DMS 273 (cell line): Measurements from ENCODE around the gene HIVEP3.

ENCODE experiments used
- DNase-seq: peaks from one replicate; lab custom pipeline; 2025; ENCODE audit not compliant: unreplicated experiment; lab: John Stamatoyannopoulos, UW

HIVEP3 gene

DNA sequence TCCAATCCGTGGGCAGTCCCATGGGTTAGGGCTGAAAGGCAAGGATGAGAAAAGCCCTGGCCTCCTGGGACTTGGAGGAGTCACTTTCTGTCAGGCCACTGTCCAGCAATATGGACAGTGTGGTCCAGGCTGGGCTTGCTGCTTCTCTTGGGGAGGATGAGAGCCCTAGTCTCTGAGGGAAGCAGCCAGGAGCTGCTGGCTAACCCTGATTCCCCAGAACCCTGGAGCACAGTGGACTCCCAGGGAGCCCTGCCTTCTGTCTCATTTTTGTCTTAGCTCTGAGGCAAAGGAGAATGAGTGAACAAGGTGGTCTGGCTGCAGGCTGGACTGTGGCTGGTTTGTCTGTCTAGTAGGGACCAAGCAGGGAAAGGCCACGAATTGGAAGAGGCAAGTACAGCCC lies 410.4 kb downstream of the HIVEP3 start:
- DNase-seq = no peak

DNA sequence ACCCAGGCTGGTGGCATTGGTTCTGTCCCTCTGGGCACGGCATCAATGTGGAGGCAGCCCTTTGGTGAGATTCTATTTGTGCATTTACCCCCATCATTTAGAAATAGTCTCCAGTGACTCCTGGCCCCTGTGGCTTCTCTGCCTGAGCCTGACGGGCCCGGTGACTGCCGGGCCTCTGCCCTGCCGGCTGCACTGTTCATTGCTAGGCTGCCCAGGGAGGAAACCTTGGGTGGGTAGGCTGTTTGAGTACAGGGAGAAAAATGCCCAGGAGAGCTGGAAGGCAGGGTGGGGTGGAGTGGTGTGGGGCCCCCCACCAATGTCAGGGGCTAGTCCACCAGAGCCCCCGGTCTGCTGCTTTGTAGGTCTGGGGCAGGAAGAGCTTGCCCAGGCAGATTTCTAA lies 410.9 kb downstream of the HIVEP3 start:
- no peak for DNase-seq

DNA sequence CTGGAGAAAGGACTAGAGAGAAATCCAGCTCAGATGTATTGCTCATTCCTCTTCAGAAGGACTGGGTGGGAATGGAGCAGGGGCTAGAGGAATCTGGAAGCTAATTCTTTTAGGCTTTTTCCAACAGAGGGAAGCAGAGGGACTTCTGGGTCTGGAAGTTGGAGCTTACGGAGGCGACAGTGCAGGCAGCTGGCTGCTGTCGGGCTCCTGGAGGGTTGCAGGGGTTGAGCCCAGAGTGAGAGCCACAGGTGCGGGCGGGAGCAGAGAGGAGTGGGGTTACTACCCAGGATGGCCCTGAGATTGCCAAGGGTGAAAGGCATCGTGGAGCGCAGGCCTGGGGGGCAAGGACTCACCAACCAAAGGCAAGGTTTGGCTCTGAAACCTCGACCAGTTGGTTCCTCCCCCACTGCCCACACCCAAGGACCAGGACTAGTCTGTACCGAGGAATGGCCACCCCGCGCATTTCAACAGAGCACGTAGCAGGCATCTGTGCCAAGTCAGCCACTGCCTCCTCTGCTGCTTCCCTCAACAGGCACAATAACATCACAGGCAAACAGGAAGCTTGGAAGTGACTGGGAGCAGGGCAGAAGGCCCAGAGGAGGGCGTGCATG lies 411.5 kb downstream of the HIVEP3 start:
- no peak for DNase-seq

DNA sequence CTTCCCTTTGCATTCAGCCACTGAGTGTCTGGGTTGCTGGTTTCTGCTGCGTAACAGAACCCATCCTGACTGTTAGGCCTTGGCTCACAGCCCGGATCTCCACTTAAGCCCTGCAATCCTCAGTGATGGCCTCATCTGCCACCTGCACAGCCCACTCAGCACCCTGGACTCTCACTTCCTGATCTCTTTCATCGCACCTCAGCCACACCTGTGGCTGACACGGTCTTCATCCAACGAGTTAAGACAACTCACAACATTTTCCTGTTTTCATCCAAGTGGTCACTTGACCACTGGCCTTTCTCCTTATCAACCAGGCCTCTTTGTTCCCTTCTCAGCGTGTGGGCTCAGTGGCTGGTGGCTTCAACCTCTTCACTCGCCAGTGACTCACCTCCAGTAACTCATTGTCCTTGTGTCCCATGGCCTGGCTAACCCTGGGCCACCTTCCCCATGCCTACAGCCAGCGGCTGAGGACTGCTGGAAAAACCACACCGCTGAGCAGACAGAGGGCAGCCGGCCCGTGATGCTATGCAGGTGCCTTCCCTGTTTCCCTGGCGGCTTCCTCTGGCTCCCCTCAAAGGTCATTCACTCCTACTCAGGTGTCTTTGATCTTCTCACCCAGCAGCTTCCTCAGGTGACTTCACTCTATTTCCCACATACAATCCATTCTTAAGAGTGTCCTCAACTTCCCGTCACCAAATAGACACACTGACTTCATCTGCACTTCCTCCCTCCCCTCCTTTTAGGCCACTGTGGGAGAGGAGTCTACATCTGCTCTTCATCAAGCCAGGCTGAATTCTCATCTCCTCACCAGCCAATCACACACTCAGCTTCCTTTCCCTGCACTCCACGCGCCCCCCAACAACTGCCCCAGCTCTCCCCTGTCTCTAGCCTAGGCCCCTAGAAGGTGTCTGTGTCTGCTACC lies 414.3 kb downstream of the HIVEP3 start:
- DNase-seq = peak; percentile 66

DNA sequence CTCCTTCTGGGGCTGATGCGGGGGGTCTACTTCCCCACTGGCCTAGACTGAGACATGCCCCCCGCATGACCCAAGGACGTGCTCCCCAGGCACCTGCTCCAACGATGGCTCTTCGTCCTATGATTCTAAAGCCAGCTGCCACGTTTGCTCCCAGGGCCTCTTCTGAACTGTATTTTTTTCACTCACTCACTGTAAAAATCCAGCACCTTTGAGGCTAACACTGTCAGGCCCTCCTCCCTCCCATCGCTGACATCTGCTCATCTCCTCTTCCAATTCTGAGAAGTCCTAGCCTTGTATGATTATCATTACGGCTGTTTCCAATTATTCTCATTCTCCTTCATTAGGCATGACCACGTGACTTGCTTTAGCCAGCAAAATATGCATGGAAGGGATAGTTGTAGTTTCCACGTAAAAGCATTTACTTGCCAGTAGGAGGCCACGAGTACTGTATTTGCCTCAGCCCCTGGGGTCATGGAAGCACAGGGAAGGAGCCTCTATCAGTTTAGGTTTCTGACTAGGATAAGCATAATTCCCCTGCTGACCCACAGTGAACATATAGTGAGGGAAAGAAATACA lies 415.1 kb downstream of the HIVEP3 start:
- DNase-seq = no peak

DNA sequence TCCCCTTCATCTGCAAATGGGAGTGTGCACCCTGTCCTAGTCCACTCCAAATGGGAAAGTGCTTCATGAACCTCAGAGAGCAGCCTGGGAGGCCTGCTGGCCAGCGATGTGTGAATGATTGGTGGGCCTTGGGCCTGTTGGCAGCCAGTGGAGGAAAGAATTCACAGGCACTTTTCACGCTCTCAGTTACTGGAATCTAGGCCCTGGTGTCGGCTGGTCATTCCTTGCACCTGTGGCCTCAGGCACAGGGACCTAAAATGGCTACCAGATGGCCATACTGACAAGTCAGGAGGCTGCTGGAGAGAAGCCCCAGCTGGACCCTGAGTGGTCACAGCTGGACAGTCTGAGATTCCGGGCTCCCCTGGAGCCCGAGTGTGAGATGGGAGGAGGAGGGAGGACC lies 415.8 kb downstream of the HIVEP3 start:
- no peak for DNase-seq

DNA sequence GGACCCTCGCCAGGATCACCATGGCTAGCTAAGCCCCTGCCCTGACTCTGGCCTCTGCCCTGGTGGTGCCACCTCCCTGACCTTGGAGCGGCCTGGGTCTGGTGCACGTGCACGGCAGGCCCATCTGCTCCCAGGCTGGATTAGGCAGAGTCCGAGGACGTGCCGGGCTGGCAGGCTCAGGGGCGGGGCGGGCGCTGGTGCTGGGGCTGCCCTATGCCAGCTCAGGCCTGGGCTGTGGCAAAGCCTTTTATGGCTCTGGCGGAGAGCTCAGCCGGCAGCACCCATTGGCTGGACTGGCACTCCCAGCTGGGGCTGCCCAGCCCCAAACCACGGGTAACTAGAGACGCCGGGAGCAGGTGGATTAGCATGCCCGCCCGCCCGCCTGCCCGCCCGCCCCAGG lies 417.1 kb downstream of the HIVEP3 start:
- peak; percentile 97 for DNase-seq

DNA sequence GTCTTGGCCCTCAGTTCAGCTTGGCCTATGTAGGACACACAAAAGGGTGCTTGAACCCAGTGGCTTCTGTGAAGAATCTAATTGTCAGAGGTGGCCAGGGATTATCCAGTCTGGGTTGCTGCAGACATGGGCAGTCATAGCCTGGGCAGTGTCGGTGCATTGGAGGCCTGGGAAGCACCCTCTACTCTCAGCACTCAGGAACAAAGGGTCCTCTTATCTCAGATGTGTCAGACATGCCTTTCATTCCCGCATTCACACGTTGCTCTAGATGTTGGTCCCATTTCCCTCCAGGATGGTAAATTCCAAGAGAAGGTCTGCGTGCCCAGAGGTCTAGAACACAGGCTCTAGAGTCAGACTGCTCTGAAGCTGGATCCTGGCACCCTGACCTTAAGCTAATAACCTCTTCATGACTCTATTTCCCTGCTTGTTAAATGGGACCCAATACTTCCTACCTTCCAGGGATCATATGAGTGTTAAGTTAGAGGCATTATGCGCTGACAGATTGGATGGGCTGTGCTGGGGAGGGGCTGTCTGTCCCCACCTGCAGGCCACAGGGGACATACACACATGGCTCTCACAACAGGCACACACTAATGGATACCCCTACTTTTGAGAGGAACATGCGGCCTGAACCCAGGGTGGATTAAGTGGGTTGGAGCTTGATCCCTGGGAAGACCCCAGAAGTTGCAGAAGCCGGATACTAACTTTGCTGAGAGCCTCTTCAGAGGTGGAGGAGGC lies 417.8 kb downstream of the HIVEP3 start:
- peak; percentile 67 for DNase-seq

DNA sequence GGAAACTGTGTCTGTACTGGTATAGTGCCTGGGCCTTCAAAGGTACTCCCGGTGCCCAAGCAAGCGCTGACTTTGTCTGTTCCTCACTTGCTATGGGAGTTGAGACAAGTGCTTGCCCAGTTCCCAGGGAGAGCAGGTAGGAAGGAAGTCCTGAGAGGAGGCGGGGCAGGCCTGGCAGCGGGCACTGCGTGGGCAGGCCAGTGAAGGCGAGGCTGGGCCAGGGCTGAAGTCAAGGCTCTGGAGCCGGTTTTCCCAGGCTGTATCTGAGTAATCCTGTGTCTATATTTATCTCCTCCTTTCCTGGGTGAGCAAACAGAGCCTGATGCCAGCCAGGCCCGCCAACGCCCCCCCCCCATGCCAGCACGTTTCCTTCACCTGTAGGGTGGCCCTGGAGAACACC lies 418.3 kb downstream of the HIVEP3 start:
- DNase-seq = peak; percentile 39

DNA sequence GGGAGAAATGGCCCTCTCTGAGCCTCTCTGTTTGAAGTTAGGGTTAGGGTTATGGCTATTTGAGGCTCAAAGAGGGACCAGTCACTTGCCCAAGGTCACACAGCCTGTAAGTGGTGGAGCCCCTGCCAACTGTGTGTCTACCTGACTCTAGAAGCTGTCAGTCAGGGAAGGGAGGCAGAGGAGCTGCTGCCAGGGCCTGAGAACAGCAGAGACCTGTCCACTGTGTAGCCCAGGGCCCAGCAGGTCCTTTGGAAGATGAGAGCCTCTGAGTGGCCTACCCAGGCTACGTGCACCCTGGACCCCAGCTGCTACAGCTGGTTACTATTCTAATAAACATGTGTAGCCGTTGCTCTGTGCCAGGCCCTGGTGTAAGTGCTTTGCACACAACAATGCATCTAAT lies 419.1 kb downstream of the HIVEP3 start:
- DNase-seq = no peak

DNA sequence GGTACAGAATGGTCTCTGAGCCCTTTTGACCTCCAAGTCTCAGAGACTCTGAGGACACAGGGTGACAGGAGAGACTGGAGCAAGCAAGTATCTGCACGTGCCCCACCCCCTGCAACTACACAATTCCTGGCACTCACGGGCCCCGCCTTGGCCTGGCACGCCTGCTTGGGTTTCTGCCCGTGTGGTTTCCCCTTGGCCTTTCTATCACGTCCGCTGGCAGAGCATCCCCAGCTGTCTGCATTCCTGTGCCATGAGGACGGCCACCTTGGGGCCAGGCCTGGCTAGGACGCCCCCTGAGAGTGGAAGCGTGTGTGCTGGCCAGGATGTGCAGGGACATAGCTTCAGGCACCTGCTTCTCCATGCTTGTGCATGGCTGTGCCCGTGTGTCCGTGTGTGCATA lies 419.9 kb downstream of the HIVEP3 start:
- DNase-seq = peak; percentile 63

DNA sequence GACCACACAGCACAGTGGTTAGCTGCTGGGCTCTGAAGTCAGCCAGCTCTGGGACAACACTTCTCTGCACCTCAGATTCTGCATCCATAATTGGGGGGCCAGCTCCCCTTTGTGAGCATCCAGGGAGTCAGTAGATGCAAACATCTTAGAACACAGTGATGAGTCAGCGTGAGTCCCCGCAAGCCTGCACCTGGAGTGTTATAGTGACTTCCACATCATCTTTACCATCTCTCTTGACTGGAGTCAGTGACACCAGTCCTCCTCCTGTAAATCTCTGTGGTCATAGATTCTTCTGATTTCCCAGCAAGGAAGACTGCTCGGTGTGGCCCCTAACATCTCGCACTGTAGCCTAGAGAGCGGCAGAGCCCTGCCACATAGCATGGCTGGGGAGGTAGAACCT lies 420.3 kb downstream of the HIVEP3 start:
- DNase-seq = no peak

DNA sequence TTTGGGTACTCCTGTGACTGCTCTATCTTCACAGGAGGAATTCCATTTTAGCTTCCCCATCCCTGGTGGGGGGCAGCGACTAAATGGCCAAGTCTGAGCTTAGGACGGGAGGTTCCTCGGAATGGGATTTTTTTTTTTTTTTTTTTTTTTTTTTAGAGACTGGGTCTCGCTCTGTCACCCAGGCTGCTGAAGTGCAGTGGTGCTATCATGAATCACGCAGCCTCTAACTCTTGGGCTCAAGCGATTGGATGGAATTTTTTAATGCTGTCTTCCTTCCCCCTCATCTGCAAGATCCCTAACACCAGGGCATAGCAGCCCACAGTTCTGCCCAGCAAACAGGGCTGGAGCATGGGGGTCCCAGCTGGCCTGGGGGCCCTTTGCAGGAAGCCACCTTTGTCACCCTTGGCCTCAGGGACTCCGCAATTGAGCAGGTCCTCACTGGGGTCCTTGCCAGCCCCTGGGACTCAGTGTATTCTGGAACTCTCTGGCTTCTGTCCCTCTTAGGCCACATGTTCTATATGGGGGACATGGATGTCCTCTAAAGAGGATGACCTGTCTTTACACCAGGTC lies 421.2 kb downstream of the HIVEP3 start:
- no peak for DNase-seq

DNA sequence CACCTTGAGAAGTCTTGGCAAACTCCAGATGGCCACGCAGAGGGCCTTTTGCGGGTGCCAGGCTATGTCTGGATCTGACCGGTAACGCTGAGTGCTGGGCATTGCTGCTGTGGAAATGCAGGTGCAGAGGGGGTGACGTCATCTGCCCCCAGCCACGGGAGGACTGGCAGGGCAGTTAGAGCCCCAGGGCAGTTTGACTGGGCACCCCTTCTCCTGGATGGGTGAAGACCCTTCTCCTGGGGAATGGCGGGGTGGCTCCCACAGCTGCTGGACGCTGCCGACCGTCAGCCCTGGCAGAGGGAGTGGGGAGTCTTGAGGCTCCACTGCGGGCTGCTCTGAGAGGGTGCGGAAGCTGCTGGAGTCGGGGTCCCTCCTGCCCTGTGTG lies 421.7 kb downstream of the HIVEP3 start:
- DNase-seq = no peak

DNA sequence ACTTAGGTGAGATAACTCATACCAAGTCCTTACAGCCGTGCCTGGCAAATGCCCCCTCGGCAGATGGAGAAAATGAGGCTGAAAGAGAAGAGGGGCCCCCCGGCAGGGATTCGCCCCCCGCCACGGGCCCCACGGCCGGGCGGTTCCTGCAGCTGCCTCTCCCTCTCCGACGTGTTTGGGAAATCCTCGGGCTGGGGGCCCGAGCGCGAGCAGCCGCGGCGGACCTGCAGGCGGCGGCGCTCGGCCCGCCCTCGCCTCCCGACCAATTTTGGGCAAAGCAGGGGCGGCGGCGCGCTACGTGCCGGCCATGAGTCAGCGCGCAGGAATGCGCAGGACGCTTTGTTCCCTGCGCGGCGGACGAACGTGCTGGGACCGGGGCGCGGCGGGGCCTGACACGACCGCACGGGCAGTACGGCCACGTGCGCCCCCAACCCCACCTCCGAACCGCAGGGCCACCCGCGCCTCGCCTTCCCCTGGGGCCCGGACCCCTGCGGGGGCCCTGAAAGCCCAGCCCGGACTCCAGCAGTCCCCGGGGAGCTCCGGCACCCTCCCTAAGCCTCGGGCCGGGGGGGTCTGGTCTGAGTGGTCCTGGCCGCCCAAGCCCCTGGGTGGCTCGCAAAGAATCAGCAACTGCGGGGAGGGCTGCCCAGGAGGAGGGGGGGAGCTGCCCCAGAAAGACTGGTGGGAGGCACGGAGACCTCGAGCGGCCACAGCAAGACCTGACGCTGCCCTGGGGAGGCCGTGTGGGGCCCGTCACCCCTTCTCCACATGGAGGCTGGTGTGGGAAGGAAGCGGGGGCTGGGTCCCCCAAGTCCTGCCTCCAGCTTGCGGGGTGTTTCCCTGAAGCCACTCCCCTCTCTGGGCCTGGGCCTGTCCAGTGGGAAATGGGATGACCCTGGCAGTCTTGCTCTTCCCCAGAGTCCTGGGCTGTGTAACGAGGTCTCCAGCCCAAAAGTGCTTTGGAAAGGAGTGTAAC lies 422.4 kb downstream of the HIVEP3 start:
- DNase-seq = peak; percentile 95

DNA sequence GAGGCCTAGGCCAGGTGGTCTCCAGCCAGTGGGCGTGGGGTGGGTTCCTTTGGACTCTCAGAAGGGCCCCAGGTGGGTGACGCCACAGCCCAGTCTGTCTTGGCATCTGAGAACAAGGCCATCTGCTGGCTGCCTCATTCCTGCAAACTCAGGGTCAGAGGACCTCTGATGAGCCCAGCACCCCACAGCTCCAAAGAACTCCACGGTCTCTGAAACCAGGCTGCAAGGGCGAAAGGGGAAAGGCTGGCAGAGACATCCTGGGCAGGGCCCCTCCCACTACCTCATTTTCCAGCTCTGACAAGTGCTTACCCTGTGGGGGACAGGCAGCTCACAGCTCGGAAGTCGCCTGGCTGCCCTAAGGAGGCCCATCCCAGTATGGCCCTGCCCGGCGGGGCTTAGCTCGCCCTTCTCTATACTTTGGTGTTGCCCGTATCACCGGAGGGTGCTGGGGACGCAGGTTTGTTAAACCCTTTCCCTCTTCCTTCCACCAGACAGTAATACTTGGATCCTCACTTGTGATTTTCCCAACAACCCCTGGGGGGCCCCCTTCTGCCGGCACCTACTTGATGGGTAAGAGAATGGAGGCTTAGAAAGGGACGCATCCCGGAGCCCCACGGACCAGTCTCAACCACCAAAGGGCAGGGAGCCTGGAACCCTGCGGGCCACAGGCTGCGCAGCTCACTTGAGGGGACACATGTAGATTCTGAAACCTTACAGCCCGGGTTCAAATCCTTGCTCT lies 423.3 kb downstream of the HIVEP3 start:
- peak; percentile 81 for DNase-seq

DNA sequence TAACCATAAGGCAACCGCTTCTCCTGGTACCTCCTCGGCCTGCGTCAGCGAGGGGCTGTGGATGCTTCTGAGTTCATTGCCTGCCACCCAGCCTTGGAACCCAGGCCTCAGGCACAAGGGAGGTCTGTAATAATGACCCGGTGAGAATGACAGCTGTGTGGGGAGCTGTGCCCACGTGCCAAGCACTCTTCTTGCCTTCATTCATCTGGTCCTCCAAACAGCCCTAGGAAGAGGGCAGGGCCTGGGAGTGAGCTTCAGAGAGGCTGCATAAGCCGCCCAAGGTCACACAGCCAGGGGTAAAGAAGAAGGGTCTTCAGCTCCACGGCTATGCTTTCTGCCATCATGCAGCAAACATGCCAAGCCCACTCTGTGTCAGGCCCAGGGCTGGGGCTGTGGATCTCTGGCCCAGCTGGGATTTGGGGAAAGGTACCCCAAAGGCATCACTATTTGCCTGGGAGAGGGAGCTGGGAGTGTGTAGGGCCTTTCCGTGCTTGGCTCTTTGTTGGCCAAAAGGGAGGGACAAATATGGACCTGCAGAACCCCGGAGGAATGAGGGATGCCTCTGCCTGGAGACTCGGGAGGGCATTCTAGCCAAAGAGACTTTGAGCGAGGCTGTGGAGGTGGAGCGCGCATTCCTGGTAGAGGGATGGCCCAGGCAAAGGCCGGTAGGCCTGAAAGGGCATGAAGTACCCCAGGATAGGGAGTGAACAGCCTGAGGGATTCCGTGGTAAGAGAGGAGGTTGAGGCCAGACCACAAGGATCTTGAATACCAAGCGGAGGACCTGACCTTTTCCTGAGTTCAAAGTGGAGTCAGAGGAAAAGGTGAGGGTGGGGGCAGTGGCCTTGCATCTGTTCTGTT lies 424.1 kb downstream of the HIVEP3 start:
- peak; percentile 35 for DNase-seq

DNA sequence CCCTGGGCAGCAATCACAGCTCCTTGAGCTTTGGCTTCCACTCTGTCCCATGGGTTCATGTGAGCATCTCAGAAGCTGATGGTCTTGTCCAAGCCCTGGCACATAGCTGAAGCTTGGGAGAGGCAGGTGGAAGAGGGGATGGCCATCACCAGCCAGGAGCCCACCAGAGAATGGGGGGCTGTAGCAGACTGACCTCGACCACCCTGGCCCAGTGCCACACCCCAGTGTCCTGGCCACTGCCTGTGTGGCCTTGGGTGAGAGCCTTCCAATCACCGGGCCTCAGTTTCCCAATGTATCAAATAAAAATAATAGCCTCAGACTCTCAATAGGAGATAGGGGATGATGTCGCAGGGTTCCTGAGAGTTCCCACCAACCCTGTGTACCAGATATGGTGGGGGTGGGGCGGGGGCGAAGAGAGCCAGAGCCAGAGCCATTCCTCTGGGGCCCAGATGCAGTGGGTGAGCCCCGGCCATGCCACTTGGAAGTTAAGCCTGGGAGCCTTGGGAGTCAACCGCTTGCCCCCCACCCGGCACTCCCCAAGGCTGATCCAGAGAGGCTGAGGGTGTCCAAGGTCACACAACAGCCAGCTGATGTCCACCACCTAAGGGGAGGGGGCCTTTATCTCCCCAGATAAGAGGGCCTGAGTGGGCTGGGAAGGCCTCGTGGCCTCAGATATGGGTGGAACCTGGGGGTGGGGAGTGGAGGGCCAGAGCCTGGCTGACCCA lies 424.9 kb downstream of the HIVEP3 start:
- no peak for DNase-seq
